ENCODE measurements around the gene ADD1. TPM values are rescaled to one million over a fixed set of nuclear protein-coding genes. Genes with fewer than 3 reads are reported as not detected.
"Not testable (repeated sequence)": the region's sequence is repeated elsewhere in the genome, so short reads cannot be mapped to it uniquely, and the experiment has no call there.

Gene ADD1
- total RNA-seq, 1 donor from 2014 or later, result 274 TPM

DNA sequence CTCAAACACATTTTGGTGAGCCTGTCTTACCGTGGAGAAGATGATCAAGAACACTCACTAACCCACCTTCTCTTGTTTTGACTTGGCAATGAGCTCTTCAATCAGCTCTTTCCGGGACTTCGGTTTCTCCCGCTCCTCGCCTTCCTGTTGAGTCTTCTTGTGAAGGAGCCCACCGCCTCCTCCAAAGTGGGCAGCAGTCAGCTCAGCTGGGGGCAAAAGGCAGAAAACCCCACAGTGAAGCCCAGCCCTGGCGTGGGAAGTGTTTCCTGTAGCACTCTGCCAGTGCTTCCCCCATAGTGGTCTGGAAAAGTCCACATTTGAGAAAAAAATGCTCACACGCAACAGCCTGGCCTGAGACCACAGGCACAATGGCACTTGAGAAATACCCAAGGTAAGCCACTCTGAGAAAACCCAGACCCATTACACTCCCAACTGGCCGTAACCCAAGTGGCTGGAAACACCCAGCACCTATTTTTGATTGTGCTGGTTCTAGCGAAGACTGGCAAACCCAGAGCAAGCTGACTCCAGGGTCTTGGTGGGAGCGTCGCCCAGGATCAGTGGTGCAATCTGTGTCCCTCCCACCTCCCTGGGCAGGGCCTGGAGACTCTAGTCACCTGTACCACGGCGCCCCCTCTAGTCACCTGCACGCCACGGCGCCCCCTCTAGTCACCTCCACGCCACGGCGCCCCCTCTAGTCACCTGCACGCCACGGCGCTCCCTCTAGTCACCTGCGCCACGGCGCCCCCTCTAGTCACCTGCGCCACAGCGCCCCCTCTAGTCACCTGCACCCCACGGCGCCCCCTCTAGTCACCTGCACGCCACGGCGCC is 110.9 kb downstream of the ADD1 start:
- Mint-ChIP-seq H3K4me3 (ENCODE audit: unreplicated experiment) (no peak overlapping the region), H3K36me3 (ENCODE audit: unreplicated experiment) (peaks cover 59% of the 10 kb centered on the region), H3K9me3 (ENCODE audit: unreplicated experiment) (no peaks in the 10 kb centered on the region), H3K27me3 (ENCODE audit: unreplicated experiment) (no peaks in the 10 kb centered on the region), H3K4me1 (ENCODE audit: unreplicated experiment) (peaks cover 14% of the 10 kb centered on the region), H3K27ac (ENCODE audit: unreplicated experiment) (no peak overlapping the region)
- peak; percentile 15 for TF ChIP-seq CTCF (IDR thresholded peaks at IDR 0.05)
- DNase-seq (ENCODE audit: extremely low spot score, unreplicated experiment), result no peak

DNA sequence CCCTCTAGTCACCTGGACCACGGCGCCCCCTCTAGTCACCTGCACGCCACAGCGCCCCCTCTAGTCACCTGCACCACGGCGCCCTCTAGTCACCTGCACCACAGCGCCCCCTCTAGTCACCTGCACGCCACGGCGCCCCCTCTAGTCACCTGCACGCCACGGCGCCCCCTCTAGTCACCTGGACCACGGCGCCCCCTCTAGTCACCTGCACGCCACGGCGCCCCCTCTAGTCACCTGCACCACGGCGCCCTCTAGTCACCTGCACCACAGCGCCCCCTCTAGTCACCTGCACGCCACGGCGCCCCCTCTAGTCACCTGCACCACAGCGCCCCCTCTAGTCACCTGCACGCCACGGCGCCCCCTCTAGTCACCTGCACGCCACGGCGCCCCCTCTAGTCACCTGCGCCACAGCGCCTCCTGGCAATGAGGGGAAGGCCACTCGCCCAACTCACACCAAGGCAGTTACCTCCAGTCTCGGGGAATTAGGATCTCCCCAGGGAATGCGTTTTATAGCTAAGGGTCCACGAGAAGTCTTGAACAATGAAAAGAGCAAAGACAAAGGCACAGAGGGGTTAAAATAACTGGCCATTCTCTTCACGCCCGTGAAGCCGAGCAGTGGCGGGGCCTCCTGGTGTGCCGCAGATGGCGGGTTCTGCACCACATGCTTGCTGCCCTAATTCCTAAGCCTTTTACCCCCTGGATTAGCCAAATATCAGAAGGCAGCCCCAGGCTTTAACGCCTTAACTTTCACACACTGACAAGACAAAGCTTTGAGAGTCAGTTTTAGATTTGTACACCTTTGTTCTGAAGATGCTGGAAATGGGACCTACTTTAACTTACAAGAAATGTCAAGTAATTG is 111.8 kb downstream of the ADD1 start:
- H3K27me3 Mint-ChIP-seq (ENCODE audit: unreplicated experiment); H3K4me3 Mint-ChIP-seq (ENCODE audit: unreplicated experiment); H3K27ac Mint-ChIP-seq (ENCODE audit: unreplicated experiment); H3K9me3 Mint-ChIP-seq (ENCODE audit: unreplicated experiment); DNase-seq (ENCODE audit: extremely low spot score, unreplicated experiment): not testable (repeated sequence)
- TF ChIP-seq CTCF (IDR thresholded peaks at IDR 0.05), result peak; percentile 12
- Mint-ChIP-seq H3K4me1 (ENCODE audit: unreplicated experiment) (peaks cover 19% of the 10 kb centered on the region), H3K36me3 (ENCODE audit: unreplicated experiment) (peaks cover 54% of the 10 kb centered on the region)

- Mint-ChIP-seq H3K4me1 (ENCODE audit: unreplicated experiment) (peaks cover 30% of the 10 kb centered on the region), H3K27ac (ENCODE audit: unreplicated experiment) (peak overlapping the region; percentile 61), H3K27me3 (ENCODE audit: unreplicated experiment) (no peaks in the 10 kb centered on the region), H3K36me3 (ENCODE audit: unreplicated experiment) (peaks cover 32% of the 10 kb centered on the region), H3K4me3 (ENCODE audit: unreplicated experiment) (no peak overlapping the region), H3K9me3 (ENCODE audit: unreplicated experiment) (no peaks in the 10 kb centered on the region)
- no peak for TF ChIP-seq CTCF (IDR thresholded peaks at IDR 0.05)
- no peak for DNase-seq (ENCODE audit: extremely low spot score, unreplicated experiment)
Measured at GRCh38 chr4:2958446-2958845, 114.8 kb downstream of the ADD1 start.

GRCh38 chr4:2960450-2960849 is 116.8 kb downstream of the ADD1 start:
- Mint-ChIP-seq H3K4me1 (ENCODE audit: unreplicated experiment) (peaks cover 36% of the 10 kb centered on the region), H3K36me3 (ENCODE audit: unreplicated experiment) (peaks cover 21% of the 10 kb centered on the region)
- H3K4me3 Mint-ChIP-seq (ENCODE audit: unreplicated experiment); H3K27ac Mint-ChIP-seq (ENCODE audit: unreplicated experiment); DNase-seq (ENCODE audit: extremely low spot score, unreplicated experiment); H3K9me3 Mint-ChIP-seq (ENCODE audit: unreplicated experiment); H3K27me3 Mint-ChIP-seq (ENCODE audit: unreplicated experiment): not testable (repeated sequence)

- DNase-seq (ENCODE audit: extremely low spot score, unreplicated experiment), result no peak
- Mint-ChIP-seq H3K27ac (ENCODE audit: unreplicated experiment) (peak overlapping the region; percentile 92), H3K27me3 (ENCODE audit: unreplicated experiment) (no peaks in the 10 kb centered on the region), H3K9me3 (ENCODE audit: unreplicated experiment) (no peaks in the 10 kb centered on the region), H3K36me3 (ENCODE audit: unreplicated experiment) (peaks cover 14% of the 10 kb centered on the region), H3K4me1 (ENCODE audit: unreplicated experiment) (peaks cover 36% of the 10 kb centered on the region), H3K4me3 (ENCODE audit: unreplicated experiment) (peak overlapping the region; percentile 91)
- TF ChIP-seq CTCF (IDR thresholded peaks at IDR 0.05), result no peak
Measured at GRCh38 chr4:2961421-2961810, 117.8 kb downstream of the ADD1 start.

Measured in osteocyte (in vitro differentiated cells).